HL-60 (cell line): ENCODE results near the gene MRPS26.

Experiments
- DNase-seq, 2 experiments: peaks; one replicate each; pipeline ENCODE4 v3.0.0-alpha.2; 2010 to 2020; ENCODE audit warnings: low read depth in 1 of 2, low spot score in 1 of 2
- H3K27ac ChIP-seq: fragments of 250-450 bp; sonication (Bioruptor Pico); replicated peaks from 2 replicates; pipeline ENCODE4 v1.5.1; 2020; ENCODE audit warnings: mild to moderate bottlenecking, moderate library complexity
- H3K27me3 ChIP-seq: fragments of 250-450 bp; sonication (Bioruptor Pico); 2 replicates; pipeline ENCODE4 v1.5.1; 2021; ENCODE audit warnings: mild to moderate bottlenecking, moderate library complexity; ENCODE audit not compliant: insufficient read depth, poor library complexity, severe bottlenecking
- H3K4me3 ChIP-seq: replicated peaks from 2 replicates; pipeline ENCODE4 v1.5.1; 2011; ENCODE audit warnings: mild to moderate bottlenecking, control low read depth, low read length; ENCODE audit not compliant: insufficient read depth
- GABPA ChIP-seq: IDR thresholded peaks from 2 replicates; pipeline ENCODE4 v1.6.1; 2012; ENCODE audit warnings: low read depth
- POLR2AphosphoS5 ChIP-seq: IDR thresholded peaks from 2 replicates; pipeline ENCODE4 v1.6.1; 2012; ENCODE audit warnings: low read depth
- SPI1 ChIP-seq: IDR thresholded peaks from 2 replicates; pipeline ENCODE4 v1.6.1; 2012; ENCODE audit warnings: low read depth, mild to moderate bottlenecking, borderline replicate concordance
- TF ChIP-seq, protein P1 (sequence below): IDR thresholded peaks from one replicate; pipeline ENCODE4 v1.5.1; 2011; ENCODE audit warnings: low read length, control low read depth, inconsistent platforms; ENCODE audit not compliant: insufficient read depth
- TF ChIP-seq, protein P2 (sequence below): IDR thresholded peaks from 2 replicates; pipeline ENCODE4 v1.6.1; 2012; ENCODE audit warnings: low read depth; ENCODE audit not compliant: insufficient replicate concordance

The MRPS26 gene

GRCh38 chr20:3000852-3001523, 44.9 kb upstream of the MRPS26 start:
- TF ChIP-seq, protein P1, sequence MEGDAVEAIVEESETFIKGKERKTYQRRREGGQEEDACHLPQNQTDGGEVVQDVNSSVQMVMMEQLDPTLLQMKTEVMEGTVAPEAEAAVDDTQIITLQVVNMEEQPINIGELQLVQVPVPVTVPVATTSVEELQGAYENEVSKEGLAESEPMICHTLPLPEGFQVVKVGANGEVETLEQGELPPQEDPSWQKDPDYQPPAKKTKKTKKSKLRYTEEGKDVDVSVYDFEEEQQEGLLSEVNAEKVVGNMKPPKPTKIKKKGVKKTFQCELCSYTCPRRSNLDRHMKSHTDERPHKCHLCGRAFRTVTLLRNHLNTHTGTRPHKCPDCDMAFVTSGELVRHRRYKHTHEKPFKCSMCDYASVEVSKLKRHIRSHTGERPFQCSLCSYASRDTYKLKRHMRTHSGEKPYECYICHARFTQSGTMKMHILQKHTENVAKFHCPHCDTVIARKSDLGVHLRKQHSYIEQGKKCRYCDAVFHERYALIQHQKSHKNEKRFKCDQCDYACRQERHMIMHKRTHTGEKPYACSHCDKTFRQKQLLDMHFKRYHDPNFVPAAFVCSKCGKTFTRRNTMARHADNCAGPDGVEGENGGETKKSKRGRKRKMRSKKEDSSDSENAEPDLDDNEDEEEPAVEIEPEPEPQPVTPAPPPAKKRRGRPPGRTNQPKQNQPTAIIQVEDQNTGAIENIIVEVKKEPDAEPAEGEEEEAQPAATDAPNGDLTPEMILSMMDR: peak; percentile 21
- no peak for TF ChIP-seq SPI1
- Histone ChIP-seq H3K4me3 (no peak overlapping the region), H3K27ac (no peak overlapping the region), H3K27me3 (no peaks in the 10 kb centered on the region)
- DNase-seq: peak; percentile 17 to 42

- H3K4me3 ChIP-seq: no peak overlapping the region
- TF ChIP-seq, protein P2, sequence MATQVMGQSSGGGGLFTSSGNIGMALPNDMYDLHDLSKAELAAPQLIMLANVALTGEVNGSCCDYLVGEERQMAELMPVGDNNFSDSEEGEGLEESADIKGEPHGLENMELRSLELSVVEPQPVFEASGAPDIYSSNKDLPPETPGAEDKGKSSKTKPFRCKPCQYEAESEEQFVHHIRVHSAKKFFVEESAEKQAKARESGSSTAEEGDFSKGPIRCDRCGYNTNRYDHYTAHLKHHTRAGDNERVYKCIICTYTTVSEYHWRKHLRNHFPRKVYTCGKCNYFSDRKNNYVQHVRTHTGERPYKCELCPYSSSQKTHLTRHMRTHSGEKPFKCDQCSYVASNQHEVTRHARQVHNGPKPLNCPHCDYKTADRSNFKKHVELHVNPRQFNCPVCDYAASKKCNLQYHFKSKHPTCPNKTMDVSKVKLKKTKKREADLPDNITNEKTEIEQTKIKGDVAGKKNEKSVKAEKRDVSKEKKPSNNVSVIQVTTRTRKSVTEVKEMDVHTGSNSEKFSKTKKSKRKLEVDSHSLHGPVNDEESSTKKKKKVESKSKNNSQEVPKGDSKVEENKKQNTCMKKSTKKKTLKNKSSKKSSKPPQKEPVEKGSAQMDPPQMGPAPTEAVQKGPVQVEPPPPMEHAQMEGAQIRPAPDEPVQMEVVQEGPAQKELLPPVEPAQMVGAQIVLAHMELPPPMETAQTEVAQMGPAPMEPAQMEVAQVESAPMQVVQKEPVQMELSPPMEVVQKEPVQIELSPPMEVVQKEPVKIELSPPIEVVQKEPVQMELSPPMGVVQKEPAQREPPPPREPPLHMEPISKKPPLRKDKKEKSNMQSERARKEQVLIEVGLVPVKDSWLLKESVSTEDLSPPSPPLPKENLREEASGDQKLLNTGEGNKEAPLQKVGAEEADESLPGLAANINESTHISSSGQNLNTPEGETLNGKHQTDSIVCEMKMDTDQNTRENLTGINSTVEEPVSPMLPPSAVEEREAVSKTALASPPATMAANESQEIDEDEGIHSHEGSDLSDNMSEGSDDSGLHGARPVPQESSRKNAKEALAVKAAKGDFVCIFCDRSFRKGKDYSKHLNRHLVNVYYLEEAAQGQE: no peak
- TF ChIP-seq GABPA (no peak), SPI1 (no peak), POLR2AphosphoS5 (no peak)
- TF ChIP-seq, protein P1: no peak
- H3K27me3 ChIP-seq: no peaks in the 10 kb centered on the region
- DNase-seq: no peak
- H3K27ac ChIP-seq: no peak overlapping the region
Measured at GRCh38 chr20:3003416-3003815, 42.4 kb upstream of the MRPS26 start.

DNA sequence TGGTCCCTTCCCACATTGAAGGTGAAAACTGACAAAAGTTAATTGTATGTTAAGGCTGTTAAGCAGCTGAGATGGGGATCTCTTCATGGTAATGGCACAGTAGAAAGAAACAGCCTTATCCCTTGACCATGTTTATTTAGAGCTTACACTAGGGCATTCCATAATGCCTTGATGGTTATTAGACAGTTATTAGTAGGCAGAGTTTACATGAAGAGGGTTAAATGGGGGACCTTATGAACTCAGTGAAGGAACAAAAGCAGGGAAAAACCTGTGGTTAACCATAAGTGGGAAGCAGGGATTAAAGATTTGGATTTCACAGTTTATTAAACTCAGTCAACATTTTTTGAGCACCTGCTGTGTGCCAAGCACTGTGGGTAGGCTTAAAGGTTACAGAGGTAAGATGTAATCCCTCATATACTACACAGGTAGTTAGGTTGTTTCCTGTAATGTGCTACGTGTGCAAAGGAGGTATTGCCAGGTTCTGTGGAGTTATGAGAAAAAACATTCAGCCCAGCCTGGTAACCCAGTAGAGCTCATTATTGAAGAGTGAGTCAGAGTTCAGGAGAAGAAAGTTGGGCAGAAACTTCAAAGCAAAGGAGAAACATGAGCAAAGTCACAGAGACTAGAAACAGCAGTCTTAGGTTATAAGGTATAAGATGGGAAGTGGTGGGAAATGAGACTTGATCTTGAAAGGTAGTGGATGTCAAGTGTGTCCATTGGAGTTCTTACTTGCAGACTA, 34.7 kb upstream of the MRPS26 start:
- TF ChIP-seq SPI1 (no peak), POLR2AphosphoS5 (no peak), GABPA (no peak)
- TF ChIP-seq, protein P2: no peak
- TF ChIP-seq, protein P1: no peak
- no peaks in the 10 kb centered on the region for H3K27me3 ChIP-seq
- DNase-seq: no peak
- H3K4me3 ChIP-seq: no peak overlapping the region
- H3K27ac ChIP-seq: no peak overlapping the region
